ENCODE measurements around the gene NPNT.
"Not testable (repeated sequence)": the region's sequence is repeated elsewhere in the genome, so short reads cannot be mapped to it uniquely, and the experiment has no call there.

DNA sequence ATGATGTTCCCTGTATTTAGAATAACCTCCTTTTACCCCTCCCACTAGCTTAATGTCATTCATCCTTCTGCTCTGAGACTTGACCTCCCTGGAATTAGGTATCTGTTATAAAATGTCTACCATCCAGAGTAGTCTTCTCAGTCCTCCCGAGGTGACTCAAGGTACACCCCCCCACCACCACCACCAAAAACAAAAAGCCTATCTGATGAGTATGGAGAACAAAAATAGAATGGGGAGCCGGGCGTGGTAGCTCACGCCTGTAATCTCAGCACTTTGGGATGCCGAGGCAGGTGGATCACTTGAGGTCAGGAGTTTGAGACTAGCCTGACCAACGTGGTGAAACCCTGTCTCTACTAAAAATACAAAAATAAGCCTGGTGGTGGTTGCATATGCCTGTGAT lies 46.9 kb upstream of the NPNT start:
- TF ChIP-seq, protein P1, sequence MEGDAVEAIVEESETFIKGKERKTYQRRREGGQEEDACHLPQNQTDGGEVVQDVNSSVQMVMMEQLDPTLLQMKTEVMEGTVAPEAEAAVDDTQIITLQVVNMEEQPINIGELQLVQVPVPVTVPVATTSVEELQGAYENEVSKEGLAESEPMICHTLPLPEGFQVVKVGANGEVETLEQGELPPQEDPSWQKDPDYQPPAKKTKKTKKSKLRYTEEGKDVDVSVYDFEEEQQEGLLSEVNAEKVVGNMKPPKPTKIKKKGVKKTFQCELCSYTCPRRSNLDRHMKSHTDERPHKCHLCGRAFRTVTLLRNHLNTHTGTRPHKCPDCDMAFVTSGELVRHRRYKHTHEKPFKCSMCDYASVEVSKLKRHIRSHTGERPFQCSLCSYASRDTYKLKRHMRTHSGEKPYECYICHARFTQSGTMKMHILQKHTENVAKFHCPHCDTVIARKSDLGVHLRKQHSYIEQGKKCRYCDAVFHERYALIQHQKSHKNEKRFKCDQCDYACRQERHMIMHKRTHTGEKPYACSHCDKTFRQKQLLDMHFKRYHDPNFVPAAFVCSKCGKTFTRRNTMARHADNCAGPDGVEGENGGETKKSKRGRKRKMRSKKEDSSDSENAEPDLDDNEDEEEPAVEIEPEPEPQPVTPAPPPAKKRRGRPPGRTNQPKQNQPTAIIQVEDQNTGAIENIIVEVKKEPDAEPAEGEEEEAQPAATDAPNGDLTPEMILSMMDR (IDR thresholded peaks at IDR 0.05): not testable (repeated sequence)
- not testable (repeated sequence) for TF ChIP-seq TCF12 (IDR thresholded peaks at IDR 0.05); NRF1 (IDR thresholded peaks at IDR 0.05; ENCODE audit: low read depth, low read length); POLR2AphosphoS5 (IDR thresholded peaks at IDR 0.05; ENCODE audit: low read depth, low read length); JUND (IDR thresholded peaks at IDR 0.05); REST (IDR thresholded peaks at IDR 0.05; ENCODE audit: low read depth, low read length); SMC3 (IDR thresholded peaks at IDR 0.05; ENCODE audit: low read depth, low read length); FOSL2 (IDR thresholded peaks at IDR 0.05; ENCODE audit: borderline replicate concordance, low read depth); MEF2A (IDR thresholded peaks at IDR 0.05; ENCODE audit: borderline replicate concordance, low read depth); RAD21 (IDR thresholded peaks at IDR 0.05; ENCODE audit: low read length); SIN3A (IDR thresholded peaks at IDR 0.05; ENCODE audit: borderline replicate concordance, low read depth, low read length)

Measured in SK-N-SH (cell line).